ENCODE data around the gene HORMAD1. TPM values are rescaled to one million over a fixed set of nuclear protein-coding genes. Genes with fewer than 3 reads are reported as not detected.

Gene HORMAD1
- total and polyA plus RNA-seq, 2 of the 13 experiments (the other 11 are each of a cell fraction or from before 2014, with no cell fraction given) = not detected

DNA sequence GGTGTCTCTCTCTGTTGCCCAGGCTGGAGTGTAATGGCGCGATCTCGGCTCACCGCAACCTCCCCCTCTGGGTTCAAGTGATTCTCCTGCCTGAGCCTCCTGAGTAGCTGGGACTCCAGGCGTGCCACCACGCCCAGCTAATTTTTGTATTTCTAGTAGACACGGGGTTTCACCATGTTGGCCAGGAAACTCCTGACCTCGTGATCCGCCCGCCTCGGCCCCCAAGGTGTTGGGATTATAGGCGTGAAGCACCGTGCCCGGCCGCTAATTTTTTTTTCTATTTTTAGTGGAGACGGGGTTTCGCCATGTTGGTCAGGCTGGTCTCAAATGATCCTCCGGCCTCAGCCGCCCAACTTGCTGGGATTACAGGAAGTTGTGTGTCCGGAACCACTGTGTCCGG, 597 bp downstream of the HORMAD1 start:
- Histone ChIP-seq H3K9me3 (ENCODE audit: low read length) (no peaks in the 10 kb centered on the region), H2AFZ (ENCODE audit: low read length) (no peak overlapping the region), H3K4me2 (ENCODE audit: low read depth, low read length) (no peak overlapping the region), H4K20me1 (ENCODE audit: insufficient read depth, low read length) (no peaks in the 10 kb centered on the region), H3K36me3 (replicated peaks in 1 of 2; ENCODE audit: control insufficient read depth in 1 of 2, insufficient read depth in 2 of 2, low read length in 2 of 2) (no peaks in the 10 kb centered on the region), H3K27me3 (ENCODE audit: control insufficient read depth in 1 of 2, insufficient read depth in 2 of 2, low read length in 2 of 2) (no peaks in the 10 kb centered on the region; a peak in 2 of 5 replicates), H3K9ac (ENCODE audit: insufficient read depth, low read depth, low read length) (no peak overlapping the region), H3K4me3 (replicated peaks in 1 of 3; ENCODE audit: insufficient read depth in 1 of 3, low read depth in 2 of 3, low read length in 3 of 3) (no peak overlapping the region), H3K79me2 (ENCODE audit: insufficient read depth, low read length) (no peaks in the 10 kb centered on the region), H3K27ac (ENCODE audit: extremely low read length, insufficient read depth, low read length) (no peak overlapping the region), H3K4me1 (ENCODE audit: insufficient read depth, low read length) (no peaks in the 10 kb centered on the region)
- CTCF ChIA-PET (ENCODE audit: low intra/inter-chr PET ratio, low total read pairs) = no interaction called here
- BruUV-seq (replicated peaks) = no TSS peak
- ATAC-seq (no peak), FAIRE-seq (no peak), DNase-seq (ENCODE audit: low spot score) (no peak)
- WGBS (ENCODE audit: low lambda C conversion rate) = 80% methylated on average over 21 of the region's 21 CpGs
- POLR2A ChIA-PET = no interaction called here
- intact Hi-C loops (cut with micrococcal nuclease; ENCODE audit: unreplicated experiment) = no loop called here
- in situ Hi-C loops (cut with HindIII; ENCODE audit: extremely low pct_ligation_motif_present, low pct_unique_long_range_greater_than_20kb) = no loop called here
- TF ChIP-seq RARA (CRISPR knock-in tag; IDR thresholded peaks at IDR 0.05) = no peak
- no peak for TF ChIP-seq ISX (CRISPR knock-in tag; conservative IDR thresholded peaks at IDR 0.05)
- no peak for TF ChIP-seq ARNT2 (CRISPR knock-in tag; IDR thresholded peaks at IDR 0.05; ENCODE audit: low read depth)
- TF ChIP-seq WIZ (CRISPR knock-in tag; IDR thresholded peaks at IDR 0.05) = no peak
- no peak for TF ChIP-seq GABPB1 (CRISPR knock-in tag; IDR thresholded peaks at IDR 0.05)
- no peak for TF ChIP-seq ISL2 (CRISPR knock-in tag; IDR thresholded peaks at IDR 0.05)
- TF ChIP-seq ZNF501 (CRISPR knock-in tag; IDR thresholded peaks at IDR 0.05) = no peak

DNA sequence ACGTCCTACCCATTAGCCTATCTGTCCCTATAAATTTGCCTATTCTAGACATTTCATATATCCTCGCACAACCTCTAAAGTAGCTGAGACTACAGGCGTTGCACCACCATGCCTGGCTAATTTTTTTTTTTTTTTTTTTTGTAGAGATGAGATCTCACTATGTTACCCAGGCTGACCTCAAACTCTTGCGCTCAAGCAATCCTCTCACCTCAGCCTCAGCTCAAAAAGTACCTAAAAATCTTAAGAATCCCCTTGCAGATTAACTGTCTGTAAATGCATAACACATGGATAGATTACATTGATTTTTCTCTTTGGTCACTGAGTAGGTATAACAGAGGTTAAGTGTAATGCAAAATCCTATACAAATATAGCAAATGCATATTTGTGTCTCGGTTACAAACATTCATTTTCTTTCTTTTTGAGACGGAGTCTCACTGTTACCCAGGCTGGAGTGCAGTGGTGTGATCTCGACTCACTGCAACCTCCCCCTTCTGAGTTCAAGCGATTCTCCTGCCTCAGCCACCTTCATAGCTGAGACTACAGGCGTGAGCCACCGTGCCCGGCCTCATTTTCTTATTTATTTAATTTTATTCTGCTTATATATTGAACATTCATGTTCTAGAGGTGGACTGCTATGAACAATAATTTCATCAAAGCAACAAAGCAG, 2.3 kb downstream of the HORMAD1 start:
- ATAC-seq = no peak
- Histone ChIP-seq H3K4me2 (ENCODE audit: low read depth, low read length) (no peak overlapping the region), H3K36me3 (replicated peaks in 1 of 2; ENCODE audit: control insufficient read depth in 1 of 2, insufficient read depth in 2 of 2, low read length in 2 of 2) (no peaks in the 10 kb centered on the region), H3K27me3 (ENCODE audit: control insufficient read depth in 1 of 2, insufficient read depth in 2 of 2, low read length in 2 of 2) (no peaks in the 10 kb centered on the region; a peak in 1 of 5 replicates), H3K4me3 (replicated peaks in 1 of 3; ENCODE audit: insufficient read depth in 1 of 3, low read depth in 2 of 3, low read length in 3 of 3) (no peak overlapping the region), H4K20me1 (ENCODE audit: insufficient read depth, low read length) (no peaks in the 10 kb centered on the region), H3K4me1 (ENCODE audit: insufficient read depth, low read length) (no peaks in the 10 kb centered on the region), H3K9ac (ENCODE audit: insufficient read depth, low read depth, low read length) (no peak overlapping the region), H2AFZ (ENCODE audit: low read length) (no peak overlapping the region), H3K27ac (ENCODE audit: extremely low read length, insufficient read depth, low read length) (no peak overlapping the region), H3K79me2 (ENCODE audit: insufficient read depth, low read length) (no peaks in the 10 kb centered on the region), H3K9me3 (ENCODE audit: low read length) (no peaks in the 10 kb centered on the region)
- no TSS peak for BruUV-seq (replicated peaks)
- in situ Hi-C loops (cut with HindIII; ENCODE audit: extremely low pct_ligation_motif_present, low pct_unique_long_range_greater_than_20kb) = no loop called here
- POLR2A ChIA-PET = no interaction called here
- WGBS (ENCODE audit: low lambda C conversion rate) = 33% methylated on average over 11 of the region's 11 CpGs
- FAIRE-seq = no peak
- CTCF ChIA-PET (ENCODE audit: low intra/inter-chr PET ratio, low total read pairs) = no interaction called here
- intact Hi-C loops (cut with micrococcal nuclease; ENCODE audit: unreplicated experiment) = loop anchor here (10.0 kb wide), 1 partner anchor 46 kb away; the partner anchor contains the start of gene CTSS
- no peak for DNase-seq (ENCODE audit: low spot score)
- TF ChIP-seq MTF1 (CRISPR knock-in tag; IDR thresholded peaks at IDR 0.05) = no peak
- TF ChIP-seq, protein P1, sequence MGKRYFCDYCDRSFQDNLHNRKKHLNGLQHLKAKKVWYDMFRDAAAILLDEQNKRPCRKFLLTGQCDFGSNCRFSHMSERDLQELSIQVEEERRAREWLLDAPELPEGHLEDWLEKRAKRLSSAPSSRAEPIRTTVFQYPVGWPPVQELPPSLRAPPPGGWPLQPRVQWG (CRISPR knock-in tag; IDR thresholded peaks at IDR 0.05; ENCODE audit: borderline replicate concordance, low read depth) = no peak
- no peak for TF ChIP-seq SNAI1 (CRISPR knock-in tag; IDR thresholded peaks at IDR 0.05; ENCODE audit: borderline replicate concordance)
- TF ChIP-seq MAFF (IDR thresholded peaks at IDR 0.05; ENCODE audit: low read depth, low read length) = no peak
- TF ChIP-seq, protein P2, sequence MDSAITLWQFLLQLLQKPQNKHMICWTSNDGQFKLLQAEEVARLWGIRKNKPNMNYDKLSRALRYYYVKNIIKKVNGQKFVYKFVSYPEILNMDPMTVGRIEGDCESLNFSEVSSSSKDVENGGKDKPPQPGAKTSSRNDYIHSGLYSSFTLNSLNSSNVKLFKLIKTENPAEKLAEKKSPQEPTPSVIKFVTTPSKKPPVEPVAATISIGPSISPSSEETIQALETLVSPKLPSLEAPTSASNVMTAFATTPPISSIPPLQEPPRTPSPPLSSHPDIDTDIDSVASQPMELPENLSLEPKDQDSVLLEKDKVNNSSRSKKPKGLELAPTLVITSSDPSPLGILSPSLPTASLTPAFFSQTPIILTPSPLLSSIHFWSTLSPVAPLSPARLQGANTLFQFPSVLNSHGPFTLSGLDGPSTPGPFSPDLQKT (CRISPR knock-in tag; IDR thresholded peaks at IDR 0.05; ENCODE audit: borderline replicate concordance) = no peak
- TF ChIP-seq, protein P3, sequence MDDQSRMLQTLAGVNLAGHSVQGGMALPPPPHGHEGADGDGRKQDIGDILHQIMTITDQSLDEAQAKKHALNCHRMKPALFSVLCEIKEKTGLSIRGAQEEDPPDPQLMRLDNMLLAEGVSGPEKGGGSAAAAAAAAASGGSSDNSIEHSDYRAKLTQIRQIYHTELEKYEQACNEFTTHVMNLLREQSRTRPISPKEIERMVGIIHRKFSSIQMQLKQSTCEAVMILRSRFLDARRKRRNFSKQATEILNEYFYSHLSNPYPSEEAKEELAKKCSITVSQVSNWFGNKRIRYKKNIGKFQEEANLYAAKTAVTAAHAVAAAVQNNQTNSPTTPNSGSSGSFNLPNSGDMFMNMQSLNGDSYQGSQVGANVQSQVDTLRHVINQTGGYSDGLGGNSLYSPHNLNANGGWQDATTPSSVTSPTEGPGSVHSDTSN (CRISPR knock-in tag; IDR thresholded peaks at IDR 0.05; ENCODE audit: borderline replicate concordance) = no peak
- TF ChIP-seq ZNF83 (CRISPR knock-in tag; IDR thresholded peaks at IDR 0.05; ENCODE audit: borderline replicate concordance) = no peak
- TF ChIP-seq ATRX (CRISPR knock-in tag; IDR thresholded peaks at IDR 0.05; ENCODE audit: borderline replicate concordance) = no peak
- no peak for TF ChIP-seq ZNF432 (CRISPR knock-in tag; IDR thresholded peaks at IDR 0.05; ENCODE audit: borderline replicate concordance)

Data from HepG2 (cell line).